Measurements from ENCODE around the gene SPSB3. TPM values are rescaled to one million over a fixed set of nuclear protein-coding genes. Genes with fewer than 3 reads are reported as not detected.

SPSB3 gene
- total RNA-seq, 1 donor from 2014 or later: 27.7 TPM

GRCh38 chr16:1764971-1765370, 17.4 kb downstream of the SPSB3 start:
- H3K36me3 ChIP-seq (ENCODE audit: control insufficient read depth in 3 of 3, insufficient read depth in 3 of 3, low read length in 3 of 3): peaks cover 48 to 64% (median 62%) of the 10 kb centered on the region in 3 donors
- no peaks in the 10 kb centered on the region for H3K27me3 ChIP-seq (ENCODE audit: control insufficient read depth in 3 of 3, insufficient read depth in 3 of 3, low read length in 3 of 3)
- H3K27ac ChIP-seq (ENCODE audit: low read depth, low read length): no peak overlapping the region
- H3K4me3 ChIP-seq (ENCODE audit: low read length in 3 of 3): no peak overlapping the region
- H3K9me3 ChIP-seq (ENCODE audit: control insufficient read depth in 3 of 3, low read length in 3 of 3): no peaks in the 10 kb centered on the region
- H3K9ac ChIP-seq (ENCODE audit: low read depth in 1 of 3, low read length in 3 of 3): no peak overlapping the region
- H3K4me1 ChIP-seq (ENCODE audit: control insufficient read depth in 3 of 3, insufficient read depth in 3 of 3, low read length in 3 of 3): peaks cover 0 to 5% (median 3%) of the 10 kb centered on the region in 3 donors

- Histone ChIP-seq H3K4me1 (ENCODE audit: control insufficient read depth in 3 of 3, insufficient read depth in 3 of 3, low read length in 3 of 3) (no peaks in the 10 kb centered on the region), H3K27me3 (ENCODE audit: control insufficient read depth in 3 of 3, insufficient read depth in 3 of 3, low read length in 3 of 3) (no peaks in the 10 kb centered on the region), H3K9me3 (ENCODE audit: control insufficient read depth in 3 of 3, low read length in 3 of 3) (no peaks in the 10 kb centered on the region), H3K36me3 (ENCODE audit: control insufficient read depth in 3 of 3, insufficient read depth in 3 of 3, low read length in 3 of 3) (peaks cover 48 to 64% (median 64%) of the 10 kb centered on the region in 3 donors), H3K27ac (ENCODE audit: low read depth, low read length) (no peak overlapping the region), H3K9ac (ENCODE audit: low read depth in 1 of 3, low read length in 3 of 3) (no peak overlapping the region), H3K4me3 (ENCODE audit: low read length in 3 of 3) (no peak overlapping the region)
Observed at GRCh38 chr16:1763521-1764511, 18.6 kb downstream of the SPSB3 start.

DNA sequence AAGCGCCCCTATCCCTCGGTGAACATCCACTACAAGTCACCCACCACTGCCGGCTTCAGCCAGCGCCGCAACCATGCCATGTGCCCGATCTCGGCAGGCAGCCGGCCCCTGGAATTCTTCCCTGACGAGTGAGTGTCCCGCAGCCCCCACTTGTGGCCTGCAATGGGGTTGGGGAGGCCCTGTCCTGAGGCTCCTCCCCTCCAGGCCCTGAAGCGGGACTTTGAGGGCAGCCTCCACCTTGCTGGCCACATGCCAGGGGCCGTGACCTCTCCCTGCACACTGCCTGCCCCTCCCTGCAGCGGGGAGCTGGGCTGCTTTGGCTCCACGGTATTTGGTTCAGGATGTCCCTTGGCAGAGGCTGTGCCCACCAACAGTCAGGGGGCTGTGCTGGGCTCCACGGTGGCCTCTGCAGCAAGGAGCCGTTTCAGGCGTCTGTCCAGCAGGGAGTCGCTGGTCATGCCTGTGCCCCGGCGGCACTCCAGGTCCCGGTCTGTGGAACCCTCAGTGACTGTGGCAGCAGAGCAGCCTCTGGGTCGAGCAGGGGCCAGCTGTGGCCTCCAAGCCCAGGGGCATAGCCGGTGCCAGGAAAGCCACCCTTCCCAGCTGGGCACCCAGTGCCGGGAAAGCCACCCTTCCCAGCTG, 19.4 kb downstream of the SPSB3 start:
- Histone ChIP-seq H3K36me3 (ENCODE audit: control insufficient read depth in 3 of 3, insufficient read depth in 3 of 3, low read length in 3 of 3) (peaks cover 50 to 60% (median 58%) of the 10 kb centered on the region in 3 donors), H3K4me1 (ENCODE audit: control insufficient read depth in 3 of 3, insufficient read depth in 3 of 3, low read length in 3 of 3) (no peaks in the 10 kb centered on the region), H3K27ac (ENCODE audit: low read depth, low read length) (no peak overlapping the region), H3K4me3 (ENCODE audit: low read length in 3 of 3) (no peak overlapping the region), H3K9me3 (ENCODE audit: control insufficient read depth in 3 of 3, low read length in 3 of 3) (no peaks in the 10 kb centered on the region), H3K27me3 (ENCODE audit: control insufficient read depth in 3 of 3, insufficient read depth in 3 of 3, low read length in 3 of 3) (no peaks in the 10 kb centered on the region), H3K9ac (ENCODE audit: low read depth in 1 of 3, low read length in 3 of 3) (no peak overlapping the region)

DNA sequence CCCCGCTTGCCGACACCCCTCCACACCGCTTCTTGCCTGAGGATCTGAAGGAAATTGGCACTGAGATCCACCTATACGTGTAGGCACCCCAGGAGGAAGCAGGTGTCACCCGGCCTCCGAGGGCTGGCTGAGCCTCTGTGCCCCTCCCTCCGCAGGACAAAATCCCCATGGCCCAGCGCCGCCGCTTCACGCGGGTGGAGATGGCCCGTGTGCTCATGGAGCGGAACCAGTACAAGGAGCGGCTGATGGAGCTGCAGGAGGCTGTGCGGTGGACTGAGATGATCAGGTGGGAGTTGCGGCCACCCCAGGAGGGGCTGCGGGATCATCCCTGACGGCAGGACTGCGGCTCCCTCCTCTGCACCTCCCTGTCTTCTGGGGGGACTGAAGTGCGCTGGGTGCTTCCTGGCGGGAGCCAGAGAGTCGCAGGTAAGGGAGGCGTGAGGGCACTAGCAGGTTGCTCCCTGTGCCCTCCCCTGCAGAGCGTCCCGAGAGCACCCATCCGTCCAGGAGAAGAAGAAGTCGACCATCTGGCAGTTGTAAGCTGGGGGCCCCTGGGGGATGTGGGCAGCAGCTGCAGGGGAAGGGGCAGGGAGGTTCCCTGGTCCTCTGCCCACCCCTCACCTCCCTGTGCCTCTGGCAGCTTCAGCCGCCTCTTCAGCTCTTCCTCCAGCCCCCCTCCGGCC, 20.0 kb downstream of the SPSB3 start:
- no peak overlapping the region for H3K9ac ChIP-seq (ENCODE audit: low read depth in 1 of 3, low read length in 3 of 3)
- H3K4me3 ChIP-seq (ENCODE audit: low read length in 3 of 3): no peak overlapping the region
- peaks cover 48 to 58% (median 55%) of the 10 kb centered on the region in 3 donors for H3K36me3 ChIP-seq (ENCODE audit: control insufficient read depth in 3 of 3, insufficient read depth in 3 of 3, low read length in 3 of 3)
- H3K27me3 ChIP-seq (ENCODE audit: control insufficient read depth in 3 of 3, insufficient read depth in 3 of 3, low read length in 3 of 3): no peaks in the 10 kb centered on the region
- no peak overlapping the region for H3K27ac ChIP-seq (ENCODE audit: low read depth, low read length)
- no peaks in the 10 kb centered on the region for H3K4me1 ChIP-seq (ENCODE audit: control insufficient read depth in 3 of 3, insufficient read depth in 3 of 3, low read length in 3 of 3)
- H3K9me3 ChIP-seq (ENCODE audit: control insufficient read depth in 3 of 3, low read length in 3 of 3): no peaks in the 10 kb centered on the region

DNA sequence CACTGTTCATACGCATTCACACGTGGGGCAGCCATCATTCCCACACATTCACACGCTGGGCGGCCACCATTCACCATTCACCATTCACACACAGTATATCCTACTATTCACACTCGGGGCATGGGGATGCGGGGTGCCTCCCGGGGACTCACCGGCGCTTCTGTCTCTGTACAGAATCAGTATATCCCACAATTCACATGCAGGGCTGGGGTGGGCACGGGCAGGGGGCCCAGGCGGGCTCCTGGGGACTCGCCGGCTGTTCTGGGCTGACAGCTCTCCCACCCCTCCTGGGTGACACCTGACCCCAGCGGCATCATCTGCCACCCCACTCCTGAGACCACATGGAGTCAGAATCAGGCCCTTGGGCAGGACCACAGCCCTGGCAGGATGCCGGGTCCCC, 20.6 kb downstream of the SPSB3 start:
- Histone ChIP-seq H3K4me1 (ENCODE audit: control insufficient read depth in 3 of 3, insufficient read depth in 3 of 3, low read length in 3 of 3) (no peaks in the 10 kb centered on the region), H3K4me3 (ENCODE audit: low read length in 3 of 3) (no peak overlapping the region), H3K36me3 (ENCODE audit: control insufficient read depth in 3 of 3, insufficient read depth in 3 of 3, low read length in 3 of 3) (peaks cover 44 to 57% (median 52%) of the 10 kb centered on the region in 3 donors), H3K27ac (ENCODE audit: low read depth, low read length) (no peak overlapping the region), H3K9me3 (ENCODE audit: control insufficient read depth in 3 of 3, low read length in 3 of 3) (no peaks in the 10 kb centered on the region), H3K9ac (ENCODE audit: low read depth in 1 of 3, low read length in 3 of 3) (no peak overlapping the region), H3K27me3 (ENCODE audit: control insufficient read depth in 3 of 3, insufficient read depth in 3 of 3, low read length in 3 of 3) (no peaks in the 10 kb centered on the region)

DNA sequence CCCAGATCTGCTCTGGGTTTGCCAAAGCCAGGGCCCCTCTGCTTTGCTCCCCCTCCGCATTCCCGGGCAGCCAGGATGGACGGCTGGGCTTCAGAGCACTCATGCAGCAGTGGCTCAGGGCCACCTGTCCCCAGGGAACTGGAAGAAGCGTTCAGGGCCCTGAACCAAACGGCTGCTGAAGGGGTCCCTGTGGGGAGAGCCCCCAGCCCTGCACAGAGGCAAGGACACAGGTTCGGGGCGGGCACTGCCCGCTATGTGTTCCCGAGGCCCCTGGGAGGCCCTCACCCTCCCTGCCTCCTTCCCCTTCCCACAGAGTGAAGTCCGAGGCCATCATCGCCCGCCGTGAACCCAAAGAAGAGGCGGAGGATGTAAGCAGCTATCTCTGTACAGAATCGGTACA, 21.5 kb downstream of the SPSB3 start:
- no peaks in the 10 kb centered on the region for H3K27me3 ChIP-seq (ENCODE audit: control insufficient read depth in 3 of 3, insufficient read depth in 3 of 3, low read length in 3 of 3)
- H3K4me1 ChIP-seq (ENCODE audit: control insufficient read depth in 3 of 3, insufficient read depth in 3 of 3, low read length in 3 of 3): no peaks in the 10 kb centered on the region
- H3K27ac ChIP-seq (ENCODE audit: low read depth, low read length): no peak overlapping the region
- peaks cover 40 to 51% (median 48%) of the 10 kb centered on the region in 3 donors for H3K36me3 ChIP-seq (ENCODE audit: control insufficient read depth in 3 of 3, insufficient read depth in 3 of 3, low read length in 3 of 3)
- H3K4me3 ChIP-seq (ENCODE audit: low read length in 3 of 3): no peak overlapping the region
- no peaks in the 10 kb centered on the region for H3K9me3 ChIP-seq (ENCODE audit: control insufficient read depth in 3 of 3, low read length in 3 of 3)
- no peak overlapping the region for H3K9ac ChIP-seq (ENCODE audit: low read depth in 1 of 3, low read length in 3 of 3)

DNA sequence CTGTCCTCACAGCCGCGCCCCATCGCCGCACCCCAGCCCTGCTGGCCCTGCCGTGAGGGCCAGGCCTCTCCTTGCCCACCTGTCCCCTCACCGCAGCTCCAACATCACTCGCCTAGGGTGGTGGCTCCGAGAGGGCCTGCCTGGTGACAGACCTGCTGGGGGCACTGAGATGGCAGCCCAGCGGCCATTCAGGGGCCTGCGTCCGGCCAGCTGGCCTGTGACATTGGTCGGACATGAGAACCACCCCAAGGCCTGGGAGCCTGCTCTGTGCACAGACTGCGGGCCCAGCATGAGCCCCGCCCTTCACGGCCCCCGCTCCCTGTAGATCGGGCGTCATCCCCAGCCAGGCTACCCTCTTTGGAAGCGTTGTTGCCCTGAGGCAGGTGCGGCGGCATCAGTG, 22.9 kb downstream of the SPSB3 start:
- Histone ChIP-seq H3K9ac (ENCODE audit: low read depth in 1 of 3, low read length in 3 of 3) (no peak overlapping the region), H3K4me3 (ENCODE audit: low read length in 3 of 3) (no peak overlapping the region), H3K36me3 (ENCODE audit: control insufficient read depth in 3 of 3, insufficient read depth in 3 of 3, low read length in 3 of 3) (peaks cover 34 to 42% (median 38%) of the 10 kb centered on the region in 3 donors), H3K27ac (ENCODE audit: low read depth, low read length) (no peak overlapping the region), H3K27me3 (ENCODE audit: control insufficient read depth in 3 of 3, insufficient read depth in 3 of 3, low read length in 3 of 3) (no peaks in the 10 kb centered on the region), H3K9me3 (ENCODE audit: control insufficient read depth in 3 of 3, low read length in 3 of 3) (no peaks in the 10 kb centered on the region), H3K4me1 (ENCODE audit: control insufficient read depth in 3 of 3, insufficient read depth in 3 of 3, low read length in 3 of 3) (no peaks in the 10 kb centered on the region)

GRCh38 chr16:1758923-1759322, 23.4 kb downstream of the SPSB3 start:
- Histone ChIP-seq H3K4me3 (ENCODE audit: low read length in 3 of 3) (no peak overlapping the region), H3K4me1 (ENCODE audit: control insufficient read depth in 3 of 3, insufficient read depth in 3 of 3, low read length in 3 of 3) (no peaks in the 10 kb centered on the region), H3K9me3 (ENCODE audit: control insufficient read depth in 3 of 3, low read length in 3 of 3) (no peaks in the 10 kb centered on the region), H3K27ac (ENCODE audit: low read depth, low read length) (no peak overlapping the region), H3K27me3 (ENCODE audit: control insufficient read depth in 3 of 3, insufficient read depth in 3 of 3, low read length in 3 of 3) (no peaks in the 10 kb centered on the region), H3K9ac (ENCODE audit: low read depth in 1 of 3, low read length in 3 of 3) (no peak overlapping the region), H3K36me3 (ENCODE audit: control insufficient read depth in 3 of 3, insufficient read depth in 3 of 3, low read length in 3 of 3) (peaks cover 35 to 38% (median 36%) of the 10 kb centered on the region in 3 donors)

DNA sequence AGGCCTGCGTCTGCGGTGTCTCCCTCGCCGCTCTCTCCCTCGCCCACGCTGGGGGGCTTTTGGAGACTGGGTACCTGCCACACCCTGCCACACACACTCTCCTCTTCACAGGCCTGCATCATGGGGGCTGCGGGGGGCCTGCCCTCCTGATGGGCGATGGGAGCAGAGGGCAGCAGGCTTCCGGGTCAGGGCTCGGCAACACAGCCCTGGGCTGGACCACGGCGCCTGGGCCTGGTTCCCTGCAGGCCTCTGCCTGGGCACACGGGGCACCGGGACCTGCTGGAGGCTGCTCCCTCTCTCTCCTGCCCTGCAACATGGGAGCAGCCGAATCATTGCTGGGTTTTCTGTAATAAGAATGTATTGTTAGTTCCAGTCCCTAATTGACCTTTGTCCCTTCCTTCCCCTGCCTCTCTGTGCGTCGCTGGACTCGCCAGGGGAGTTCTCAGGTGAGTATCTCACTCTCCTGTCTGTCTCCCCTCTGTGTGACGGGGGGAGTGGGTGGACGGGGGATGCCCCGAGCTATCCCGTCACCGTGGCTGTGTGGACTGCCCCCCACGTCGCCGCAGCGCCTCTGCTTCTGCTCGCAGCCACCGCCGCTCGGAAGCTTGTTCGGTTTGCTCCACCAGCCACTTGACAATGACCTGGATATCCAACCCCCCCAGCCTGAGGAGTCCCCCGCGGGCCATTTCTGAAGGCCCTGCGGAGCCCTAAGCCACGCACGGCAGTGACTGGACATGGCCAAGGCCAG, 24.5 kb downstream of the SPSB3 start:
- H3K36me3 ChIP-seq (ENCODE audit: control insufficient read depth in 3 of 3, insufficient read depth in 3 of 3, low read length in 3 of 3): peaks cover 34 to 36% (median 35%) of the 10 kb centered on the region in 3 donors
- H3K4me3 ChIP-seq (ENCODE audit: low read length in 3 of 3): no peak overlapping the region

More for the DNA sequence above, 24.5 kb downstream of the SPSB3 start:
- Histone ChIP-seq H3K9ac (ENCODE audit: low read depth in 1 of 3, low read length in 3 of 3) (no peak overlapping the region), H3K27me3 (ENCODE audit: control insufficient read depth in 3 of 3, insufficient read depth in 3 of 3, low read length in 3 of 3) (no peaks in the 10 kb centered on the region), H3K4me1 (ENCODE audit: control insufficient read depth in 3 of 3, insufficient read depth in 3 of 3, low read length in 3 of 3) (no peaks in the 10 kb centered on the region), H3K27ac (ENCODE audit: low read depth, low read length) (no peak overlapping the region), H3K9me3 (ENCODE audit: control insufficient read depth in 3 of 3, low read length in 3 of 3) (no peaks in the 10 kb centered on the region)
